ENCODE data around the gene DNAJC28. TPM values are rescaled to one million over a fixed set of nuclear protein-coding genes. Genes with fewer than 3 reads are reported as not detected.
A peak's percentile ranks its signal among the peaks of the same experiment; 100 is the strongest.

Gene DNAJC28
- total and polyA plus RNA-seq, 9 of the 15 experiments (the other 6 are each of a cell fraction or from before 2014, with no cell fraction given): 0.68 to 2.5 (median 1.1) TPM

DNA sequence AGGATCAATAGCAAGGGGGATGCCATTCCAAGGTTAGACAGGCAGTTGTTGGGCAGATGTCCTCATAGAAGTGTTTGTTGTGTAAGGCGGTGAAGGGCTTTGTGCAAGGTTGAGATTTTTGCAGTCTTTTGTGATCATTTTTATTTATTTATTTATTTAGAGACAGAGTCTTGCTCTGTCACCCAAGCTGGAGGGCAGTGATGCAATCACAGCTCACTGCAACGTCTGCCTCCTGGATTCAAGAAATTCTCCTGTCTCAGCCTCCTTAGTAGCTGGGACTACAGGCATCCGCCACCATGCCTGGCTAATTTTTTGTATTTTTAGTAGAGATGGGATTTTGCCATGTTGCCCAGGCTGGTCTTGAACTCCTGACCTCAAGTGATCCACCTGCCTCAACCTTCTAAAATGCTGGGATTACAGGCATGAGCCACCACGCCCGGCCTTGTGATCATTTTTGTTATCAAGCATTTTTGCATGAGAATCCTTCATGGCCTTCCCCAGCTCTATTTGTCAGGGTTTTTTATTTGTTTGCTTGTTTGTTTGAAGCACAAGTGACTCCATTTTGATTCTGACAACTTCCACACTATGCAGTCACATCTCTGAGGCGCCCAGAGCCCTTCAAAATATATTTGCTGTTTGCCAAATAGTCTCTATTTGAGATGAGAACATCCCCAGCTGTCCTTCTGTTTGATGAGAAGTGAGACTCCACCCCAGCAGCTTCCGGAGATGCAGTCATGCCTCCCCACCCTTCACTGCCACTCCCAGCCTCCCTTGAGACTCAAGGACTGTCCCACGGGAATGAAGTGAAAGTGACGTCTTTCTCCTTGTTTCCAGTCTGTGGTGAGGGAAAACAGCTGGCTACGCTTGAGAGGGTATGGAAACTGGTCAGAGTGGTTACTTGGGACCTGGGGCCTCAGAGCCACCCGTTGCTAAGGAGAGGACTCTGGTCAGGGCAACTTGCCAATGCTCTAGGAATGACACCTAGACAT, 49.7 kb downstream of the DNAJC28 start (continued):
- no peak for TF ChIP-seq HDAC3 (IDR thresholded peaks at IDR 0.05; ENCODE audit: borderline replicate concordance, partially characterized antibody)
- TF ChIP-seq ATF1 (CRISPR knock-in tag; IDR thresholded peaks at IDR 0.05): no peak
- TF ChIP-seq ATF1 (tag; IDR thresholded peaks at IDR 0.05): no peak
- no peak for TF ChIP-seq ZNF124 (CRISPR knock-in tag; IDR thresholded peaks at IDR 0.05)
- TF ChIP-seq RFX7 (CRISPR knock-in tag; IDR thresholded peaks at IDR 0.05): no peak
- TF ChIP-seq NCOR1 (IDR thresholded peaks at IDR 0.05): no peak
- TF ChIP-seq ETS2 (tag; IDR thresholded peaks at IDR 0.05; ENCODE audit: borderline replicate concordance, poor library complexity, severe bottlenecking): no peak
- no peak for TF ChIP-seq RHOXF2B (CRISPR knock-in tag; conservative IDR thresholded peaks at IDR 0.05)
- TF ChIP-seq MECOM (CRISPR knock-in tag; IDR thresholded peaks at IDR 0.05): peak; percentile 36; the same call in 1 of the 2 replicates
- no peak for TF ChIP-seq POLR2H (tag; IDR thresholded peaks at IDR 0.05; ENCODE audit: low read depth)
- TF ChIP-seq ZSCAN32 (CRISPR knock-in tag; IDR thresholded peaks at IDR 0.05): no peak
- TF ChIP-seq, protein P1, sequence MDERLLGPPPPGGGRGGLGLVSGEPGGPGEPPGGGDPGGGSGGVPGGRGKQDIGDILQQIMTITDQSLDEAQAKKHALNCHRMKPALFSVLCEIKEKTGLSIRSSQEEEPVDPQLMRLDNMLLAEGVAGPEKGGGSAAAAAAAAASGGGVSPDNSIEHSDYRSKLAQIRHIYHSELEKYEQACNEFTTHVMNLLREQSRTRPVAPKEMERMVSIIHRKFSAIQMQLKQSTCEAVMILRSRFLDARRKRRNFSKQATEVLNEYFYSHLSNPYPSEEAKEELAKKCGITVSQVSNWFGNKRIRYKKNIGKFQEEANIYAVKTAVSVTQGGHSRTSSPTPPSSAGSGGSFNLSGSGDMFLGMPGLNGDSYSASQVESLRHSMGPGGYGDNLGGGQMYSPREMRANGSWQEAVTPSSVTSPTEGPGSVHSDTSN (CRISPR knock-in tag; IDR thresholded peaks at IDR 0.05; ENCODE audit: low read depth): no peak
- TF ChIP-seq, protein P1 (tag; conservative IDR thresholded peaks at IDR 0.05; ENCODE audit: low read depth): no peak
- no peak for TF ChIP-seq NR2C1 (IDR thresholded peaks at IDR 0.05)
- peak; percentile 50 for TF ChIP-seq NR2C1 (tag; IDR thresholded peaks at IDR 0.05)
- TF ChIP-seq CXXC5 (CRISPR knock-in tag; IDR thresholded peaks at IDR 0.05): peak; percentile 34; the same call in 1 of the 2 replicates
- TF ChIP-seq, protein P2, sequence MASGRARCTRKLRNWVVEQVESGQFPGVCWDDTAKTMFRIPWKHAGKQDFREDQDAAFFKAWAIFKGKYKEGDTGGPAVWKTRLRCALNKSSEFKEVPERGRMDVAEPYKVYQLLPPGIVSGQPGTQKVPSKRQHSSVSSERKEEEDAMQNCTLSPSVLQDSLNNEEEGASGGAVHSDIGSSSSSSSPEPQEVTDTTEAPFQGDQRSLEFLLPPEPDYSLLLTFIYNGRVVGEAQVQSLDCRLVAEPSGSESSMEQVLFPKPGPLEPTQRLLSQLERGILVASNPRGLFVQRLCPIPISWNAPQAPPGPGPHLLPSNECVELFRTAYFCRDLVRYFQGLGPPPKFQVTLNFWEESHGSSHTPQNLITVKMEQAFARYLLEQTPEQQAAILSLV (tag; IDR thresholded peaks at IDR 0.05): peak; percentile 46; the same call in 1 of the 2 replicates

Measured in K562 (cell line).